Left lobe of liver (tissue), 2 donors: Measurements from ENCODE around the gene ATG4A. TPM values are rescaled to one million over a fixed set of nuclear protein-coding genes. Genes with fewer than 3 reads are reported as not detected.
A peak's percentile ranks its signal among the peaks of the same experiment; 100 is the strongest.

Source experiments
- ATAC-seq: fragments of 200-7000 bp; cut with Tn5 transposase; one replicate; pipeline ENCODE4 v1.9.1; 2020; ENCODE audit warnings: mild to moderate bottlenecking, moderate library complexity
- DNase-seq: peaks from one replicate; pipeline ENCODE4 v3.0.0-alpha.2; 2020; ENCODE audit warnings: low spot score
- total RNA-seq: library from RNA; stranded (reverse); gene quantifications from one replicate; pipeline ENCODE4 v1.2.1, GENCODE V29; 2021
- donor health status: DM: no; HTN: no; CAD: no; lungs with moderate emphysema.
- donor health status: DM: no; HTN: yes; CAD: no.

The ATG4A gene
- total RNA-seq, 1 donor from 2014 or later: 12.1 TPM

GRCh38 chrX:108122748-108123147 lies 31.2 kb downstream of the ATG4A start:
- ATAC-seq (no peak), DNase-seq (no peak)

- ATAC-seq: no peak
- DNase-seq: no peak
Measured at GRCh38 chrX:108123591-108124366, 32.2 kb downstream of the ATG4A start.

GRCh38 chrX:108126661-108127060 lies 35.1 kb downstream of the ATG4A start:
- DNase-seq (no peak), ATAC-seq (no peak)

GRCh38 chrX:108127152-108127551 lies 35.6 kb downstream of the ATG4A start:
- ATAC-seq: no peak
- no peak for DNase-seq

GRCh38 chrX:108130889-108131288 lies 39.3 kb downstream of the ATG4A start:
- ATAC-seq (no peak), DNase-seq (no peak)

GRCh38 chrX:108131471-108131870 lies 39.9 kb downstream of the ATG4A start:
- DNase-seq: no peak
- ATAC-seq: peak; percentile 22

- ATAC-seq (no peak), DNase-seq (no peak)
Measured at GRCh38 chrX:108132034-108132433, 40.5 kb downstream of the ATG4A start.

- DNase-seq (no peak), ATAC-seq (no peak)
Measured at GRCh38 chrX:108132876-108133275, 41.3 kb downstream of the ATG4A start.

- no peak for ATAC-seq
Measured at GRCh38 chrX:108134724-108135123, 43.1 kb downstream of the ATG4A start.

GRCh38 chrX:108138814-108139702 lies 47.5 kb downstream of the ATG4A start:
- no peak for DNase-seq
- peak; percentile 55 for ATAC-seq

More at GRCh38 chrX:108134724-108135123, 43.1 kb downstream of the ATG4A start:
- no peak for DNase-seq

GRCh38 chrX:108148524-108148923 lies 56.9 kb downstream of the ATG4A start:
- ATAC-seq: no peak
- no peak for DNase-seq

GRCh38 chrX:108156082-108156481 lies 64.5 kb downstream of the ATG4A start:
- ATAC-seq: no peak
- DNase-seq: no peak

- no peak for ATAC-seq
- no peak for DNase-seq
Measured at GRCh38 chrX:108156934-108157466, 65.4 kb downstream of the ATG4A start.

GRCh38 chrX:108157628-108158027 lies 66.0 kb downstream of the ATG4A start:
- DNase-seq (no peak), ATAC-seq (no peak)

GRCh38 chrX:108159028-108159670 lies 67.6 kb downstream of the ATG4A start:
- ATAC-seq (no peak), DNase-seq (no peak)

GRCh38 chrX:108160309-108160708 lies 68.7 kb downstream of the ATG4A start:
- DNase-seq (no peak), ATAC-seq (no peak)

- no peak for DNase-seq
- no peak for ATAC-seq
Measured at GRCh38 chrX:108162265-108162664, 70.7 kb downstream of the ATG4A start.

- DNase-seq (no peak), ATAC-seq (no peak)
Measured at GRCh38 chrX:108163333-108164082, 71.9 kb downstream of the ATG4A start.

- DNase-seq: no peak
Measured at GRCh38 chrX:108165383-108166111, 74.0 kb downstream of the ATG4A start.

More at GRCh38 chrX:108165383-108166111, 74.0 kb downstream of the ATG4A start:
- peak; percentile 60 for ATAC-seq
